Stomach smooth muscle (tissue), 2 donors: ENCODE data around the gene LYZL4.

ENCODE experiments used
- H3K27ac ChIP-seq: one replicate; pipeline ENCODE4 v1.7.0; 2013; ENCODE audit warnings: mild to moderate bottlenecking, low read length, inconsistent platforms
- H3K27me3 ChIP-seq, 2 donors: one replicate each; pipeline ENCODE4 v1.7.0; 2013; ENCODE audit warnings: low read length in 2 of 2; ENCODE audit not compliant: insufficient read depth in 2 of 2, control insufficient read depth in 1 of 2
- H3K36me3 ChIP-seq, 2 donors: one replicate each; pipeline ENCODE4 v1.7.0; 2013; ENCODE audit warnings: low read length in 2 of 2; ENCODE audit not compliant: control insufficient read depth in 2 of 2, insufficient read depth in 2 of 2
- H3K4me1 ChIP-seq: one replicate; pipeline ENCODE4 v1.7.0; 2013; ENCODE audit warnings: low read length; ENCODE audit not compliant: control insufficient read depth, insufficient read depth
- H3K4me3 ChIP-seq, 2 donors: one replicate each; pipeline ENCODE4 v1.7.0; 2013; ENCODE audit warnings: low read length in 2 of 2
- H3K9ac ChIP-seq, 2 donors: one replicate each; pipeline ENCODE4 v1.7.0; 2013; ENCODE audit warnings: low read length in 2 of 2, mild to moderate bottlenecking in 1 of 2
- H3K9me3 ChIP-seq, 2 donors: one replicate each; pipeline ENCODE4 v1.7.0; 2013; ENCODE audit warnings: low read length in 2 of 2; ENCODE audit not compliant: control insufficient read depth in 2 of 2
- donor health status: healthy.
- donor health status: Pancreatic carcinoma.

The LYZL4 gene

DNA sequence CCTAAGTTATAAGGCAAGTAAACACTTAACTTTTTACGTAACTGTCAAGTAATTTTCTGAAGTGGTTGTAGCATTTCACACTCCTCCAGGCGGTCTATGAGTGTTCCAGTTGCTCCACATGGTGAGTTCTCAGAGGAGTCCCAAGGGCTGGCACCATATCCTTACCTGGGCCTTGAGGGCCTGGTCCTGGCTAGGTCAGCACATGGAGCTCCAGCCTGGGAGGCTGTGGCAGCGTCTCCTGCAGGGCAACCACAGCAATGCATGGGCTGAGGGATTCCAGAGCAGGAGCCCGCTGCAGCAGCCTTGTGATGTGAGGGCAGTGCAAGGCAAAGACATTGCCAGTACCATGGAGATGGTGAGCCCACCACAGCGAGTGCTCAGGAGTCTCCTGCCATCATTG, 32.2 kb upstream of the LYZL4 start:
- Histone ChIP-seq H3K27ac (no peak overlapping the region), H3K27me3 (no peaks in the 10 kb centered on the region), H3K9me3 (no peaks in the 10 kb centered on the region), H3K4me1 (peaks cover 2% of the 10 kb centered on the region), H3K9ac (no peak overlapping the region), H3K36me3 (no peaks in the 10 kb centered on the region), H3K4me3 (no peak overlapping the region)

DNA sequence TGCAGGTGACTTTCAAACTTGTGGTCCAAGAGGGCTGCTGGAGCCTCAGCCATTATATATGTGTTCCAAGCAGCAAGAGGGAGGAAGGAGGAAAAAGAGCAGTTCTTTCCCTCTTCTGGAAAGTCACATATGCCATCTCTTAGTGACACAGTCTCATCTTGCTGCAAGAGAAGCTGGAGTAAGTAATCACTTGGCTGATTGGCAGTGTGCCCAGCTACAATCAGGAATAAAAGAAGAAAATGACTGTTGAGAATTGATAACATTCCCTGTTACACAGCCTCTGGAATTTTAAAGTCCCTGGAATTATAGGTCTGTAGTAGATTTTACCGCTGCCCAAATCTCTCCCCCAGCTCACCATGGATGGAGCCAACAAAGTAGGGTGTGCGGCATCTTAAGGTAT, 31.4 kb upstream of the LYZL4 start:
- H3K4me3 ChIP-seq, result no peak overlapping the region
- no peak overlapping the region for H3K27ac ChIP-seq
- no peaks in the 10 kb centered on the region for H3K27me3 ChIP-seq
- no peak overlapping the region for H3K9ac ChIP-seq
- no peaks in the 10 kb centered on the region for H3K36me3 ChIP-seq
- peaks cover 2% of the 10 kb centered on the region for H3K4me1 ChIP-seq
- no peaks in the 10 kb centered on the region for H3K9me3 ChIP-seq

GRCh38 chr3:42440924-42441323, 30.5 kb upstream of the LYZL4 start:
- no peaks in the 10 kb centered on the region for H3K27me3 ChIP-seq
- H3K9me3 ChIP-seq, result no peaks in the 10 kb centered on the region
- H3K4me1 ChIP-seq, result peaks cover 2% of the 10 kb centered on the region
- H3K4me3 ChIP-seq, result no peak overlapping the region
- H3K9ac ChIP-seq, result no peak overlapping the region
- no peaks in the 10 kb centered on the region for H3K36me3 ChIP-seq
- H3K27ac ChIP-seq, result no peak overlapping the region

GRCh38 chr3:42439261-42440115, 29.1 kb upstream of the LYZL4 start:
- Histone ChIP-seq H3K36me3 (no peaks in the 10 kb centered on the region), H3K27ac (no peak overlapping the region), H3K4me3 (no peak overlapping the region)

GRCh38 chr3:42438758-42439157, 28.3 kb upstream of the LYZL4 start:
- Histone ChIP-seq H3K4me3 (no peak overlapping the region), H3K27me3 (peaks cover 0 to 2% of the 10 kb centered on the region in 2 donors), H3K36me3 (no peaks in the 10 kb centered on the region), H3K4me1 (no peaks in the 10 kb centered on the region), H3K27ac (no peak overlapping the region), H3K9me3 (no peaks in the 10 kb centered on the region), H3K9ac (no peak overlapping the region)

More at GRCh38 chr3:42439261-42440115, 29.1 kb upstream of the LYZL4 start:
- Histone ChIP-seq H3K9ac (no peak overlapping the region), H3K9me3 (no peaks in the 10 kb centered on the region), H3K4me1 (peaks cover 2% of the 10 kb centered on the region), H3K27me3 (peaks cover 0 to 2% of the 10 kb centered on the region in 2 donors)

GRCh38 chr3:42438193-42438592, 27.8 kb upstream of the LYZL4 start:
- Histone ChIP-seq H3K27me3 (peaks cover 0 to 2% of the 10 kb centered on the region in 2 donors), H3K9me3 (no peaks in the 10 kb centered on the region), H3K4me1 (no peaks in the 10 kb centered on the region), H3K27ac (no peak overlapping the region), H3K36me3 (no peaks in the 10 kb centered on the region), H3K4me3 (no peak overlapping the region), H3K9ac (no peak overlapping the region)

DNA sequence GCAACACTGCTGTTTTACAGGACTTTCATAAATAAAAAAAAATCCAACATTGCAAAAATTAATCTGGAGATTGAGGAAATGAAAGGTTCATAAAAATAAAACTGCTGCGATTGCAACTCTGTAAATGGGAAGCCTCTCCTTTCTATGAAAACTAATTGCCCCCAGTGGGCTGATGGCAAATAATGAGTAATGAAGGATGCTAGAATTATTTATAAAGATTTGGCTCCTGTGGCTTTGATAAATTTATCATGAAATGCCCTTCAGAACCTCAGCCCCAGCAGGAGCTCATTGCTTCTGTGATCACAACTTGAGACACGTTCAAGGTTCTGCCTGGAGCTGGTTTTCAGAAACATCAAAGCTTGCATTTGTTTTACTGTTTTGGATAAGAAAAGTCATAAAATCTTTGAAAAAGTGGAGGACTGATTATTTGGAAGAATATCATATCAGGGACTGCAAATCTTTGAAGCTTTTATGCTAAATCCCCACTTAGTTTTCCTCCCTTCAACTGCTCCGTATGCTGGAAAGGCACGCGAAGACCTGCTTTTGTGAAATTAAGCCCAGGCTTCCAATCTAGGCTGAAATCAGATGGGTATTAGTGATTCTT, 24.5 kb upstream of the LYZL4 start:
- H3K9ac ChIP-seq, result no peak overlapping the region
- peaks cover 0 to 2% of the 10 kb centered on the region in 2 donors for H3K27me3 ChIP-seq
- no peaks in the 10 kb centered on the region for H3K4me1 ChIP-seq
- H3K36me3 ChIP-seq, result no peaks in the 10 kb centered on the region
- no peak overlapping the region for H3K27ac ChIP-seq
- no peak overlapping the region for H3K4me3 ChIP-seq
- H3K9me3 ChIP-seq, result peaks cover 10 to 14% of the 10 kb centered on the region in 2 donors

- peaks cover 0 to 5% of the 10 kb centered on the region in 2 donors for H3K27me3 ChIP-seq
Observed at GRCh38 chr3:42432485-42432884, 22.1 kb upstream of the LYZL4 start.

GRCh38 chr3:42430781-42431532, 20.5 kb upstream of the LYZL4 start:
- Histone ChIP-seq H3K9me3 (peaks cover 12 to 14% of the 10 kb centered on the region in 2 donors), H3K27me3 (peaks cover 0 to 5% of the 10 kb centered on the region in 2 donors), H3K36me3 (no peaks in the 10 kb centered on the region), H3K4me3 (no peak overlapping the region), H3K27ac (no peak overlapping the region), H3K9ac (no peak overlapping the region), H3K4me1 (no peaks in the 10 kb centered on the region)

More at GRCh38 chr3:42432485-42432884, 22.1 kb upstream of the LYZL4 start:
- Histone ChIP-seq H3K4me3 (no peak overlapping the region), H3K4me1 (no peaks in the 10 kb centered on the region), H3K27ac (no peak overlapping the region), H3K9me3 (peaks cover 12 to 14% of the 10 kb centered on the region in 2 donors), H3K36me3 (no peaks in the 10 kb centered on the region), H3K9ac (no peak overlapping the region)

DNA sequence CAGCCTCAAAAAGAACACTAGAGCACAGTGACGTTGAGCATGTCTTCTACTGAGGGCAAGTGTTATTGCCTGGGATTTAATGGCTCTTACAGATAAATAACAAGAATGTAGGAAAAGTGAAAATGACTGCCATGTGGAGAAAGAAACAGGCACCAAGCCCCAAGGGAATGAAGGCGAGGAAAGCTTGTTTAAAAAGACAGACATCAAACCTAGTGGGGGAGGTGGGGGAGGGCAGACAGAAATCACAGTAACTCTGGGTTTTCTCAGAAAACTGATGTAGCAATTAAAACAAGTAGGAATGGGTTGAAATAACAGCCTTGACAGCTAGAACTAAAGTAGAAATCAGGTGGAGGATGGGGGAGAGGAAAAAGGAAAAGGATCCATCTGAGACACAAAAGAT, 18.4 kb upstream of the LYZL4 start:
- Histone ChIP-seq H3K36me3 (no peaks in the 10 kb centered on the region), H3K4me3 (no peak overlapping the region), H3K27ac (no peak overlapping the region)

More for the DNA sequence above, 18.4 kb upstream of the LYZL4 start:
- H3K27me3 ChIP-seq, result peaks cover 0 to 2% of the 10 kb centered on the region in 2 donors
- H3K9me3 ChIP-seq, result peaks cover 12 to 14% of the 10 kb centered on the region in 2 donors
- no peak overlapping the region for H3K9ac ChIP-seq
- no peaks in the 10 kb centered on the region for H3K4me1 ChIP-seq
